ENCODE results near the gene TIMM17A. TPM values are rescaled to one million over a fixed set of nuclear protein-coding genes. Genes with fewer than 3 reads are reported as not detected.

TIMM17A gene
- polyA plus RNA-seq, 1 experiment: 104 TPM

DNA sequence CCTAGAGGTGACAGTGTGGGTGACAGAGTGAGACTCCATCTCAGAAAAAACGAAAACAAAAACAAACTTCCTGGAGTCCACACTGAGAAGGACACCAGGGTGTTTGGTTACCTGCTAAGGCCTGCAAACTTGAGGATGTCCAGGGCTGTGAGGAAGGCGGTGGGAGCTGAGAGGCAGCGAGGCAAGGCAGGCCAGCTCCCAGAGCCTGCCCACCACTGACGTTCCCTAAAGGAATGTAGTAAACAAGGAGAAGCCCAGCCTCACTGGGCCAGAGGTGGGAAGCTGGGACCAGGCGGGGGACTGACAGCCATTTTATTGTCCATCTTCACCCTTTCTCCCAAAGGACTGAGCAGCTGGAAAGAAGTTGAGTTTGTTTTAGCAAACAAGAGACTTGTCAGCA lies 42.5 kb upstream of the TIMM17A start:
- ChIA-PET POLR2A (interaction anchor here (1.1 kb wide), 2 partner anchors 8 to 33 kb away, joined by 3 to 4 read pairs; partner anchors contain the start of gene LMOD1), CTCF (interaction anchor here (0.7 to 2.1 kb wide), 2 partner anchors 15 to 17 kb away, joined by 3 to 14 read pairs; no protein-coding TSS in a partner anchor)
- H3K9me3 ChIP-seq (ENCODE audit: control insufficient read depth, insufficient read depth, low read length): no peaks in the 10 kb centered on the region; the same call in 1 of the 2 replicates
- H3K27ac ChIP-seq (ENCODE audit: low read depth, low read length): no peak overlapping the region
- no peaks in the 10 kb centered on the region for H3K27me3 ChIP-seq (ENCODE audit: control insufficient read depth, insufficient read depth, low read length)
- no peak for DNase-seq (ENCODE audit: low read depth, low spot score)
- no peak overlapping the region for H3K4me3 ChIP-seq (ENCODE audit: low read depth, low read length)
- TF ChIP-seq, protein P1, sequence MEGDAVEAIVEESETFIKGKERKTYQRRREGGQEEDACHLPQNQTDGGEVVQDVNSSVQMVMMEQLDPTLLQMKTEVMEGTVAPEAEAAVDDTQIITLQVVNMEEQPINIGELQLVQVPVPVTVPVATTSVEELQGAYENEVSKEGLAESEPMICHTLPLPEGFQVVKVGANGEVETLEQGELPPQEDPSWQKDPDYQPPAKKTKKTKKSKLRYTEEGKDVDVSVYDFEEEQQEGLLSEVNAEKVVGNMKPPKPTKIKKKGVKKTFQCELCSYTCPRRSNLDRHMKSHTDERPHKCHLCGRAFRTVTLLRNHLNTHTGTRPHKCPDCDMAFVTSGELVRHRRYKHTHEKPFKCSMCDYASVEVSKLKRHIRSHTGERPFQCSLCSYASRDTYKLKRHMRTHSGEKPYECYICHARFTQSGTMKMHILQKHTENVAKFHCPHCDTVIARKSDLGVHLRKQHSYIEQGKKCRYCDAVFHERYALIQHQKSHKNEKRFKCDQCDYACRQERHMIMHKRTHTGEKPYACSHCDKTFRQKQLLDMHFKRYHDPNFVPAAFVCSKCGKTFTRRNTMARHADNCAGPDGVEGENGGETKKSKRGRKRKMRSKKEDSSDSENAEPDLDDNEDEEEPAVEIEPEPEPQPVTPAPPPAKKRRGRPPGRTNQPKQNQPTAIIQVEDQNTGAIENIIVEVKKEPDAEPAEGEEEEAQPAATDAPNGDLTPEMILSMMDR (IDR thresholded peaks at IDR 0.05; ENCODE audit: low read depth, low read length): no peak

DNA sequence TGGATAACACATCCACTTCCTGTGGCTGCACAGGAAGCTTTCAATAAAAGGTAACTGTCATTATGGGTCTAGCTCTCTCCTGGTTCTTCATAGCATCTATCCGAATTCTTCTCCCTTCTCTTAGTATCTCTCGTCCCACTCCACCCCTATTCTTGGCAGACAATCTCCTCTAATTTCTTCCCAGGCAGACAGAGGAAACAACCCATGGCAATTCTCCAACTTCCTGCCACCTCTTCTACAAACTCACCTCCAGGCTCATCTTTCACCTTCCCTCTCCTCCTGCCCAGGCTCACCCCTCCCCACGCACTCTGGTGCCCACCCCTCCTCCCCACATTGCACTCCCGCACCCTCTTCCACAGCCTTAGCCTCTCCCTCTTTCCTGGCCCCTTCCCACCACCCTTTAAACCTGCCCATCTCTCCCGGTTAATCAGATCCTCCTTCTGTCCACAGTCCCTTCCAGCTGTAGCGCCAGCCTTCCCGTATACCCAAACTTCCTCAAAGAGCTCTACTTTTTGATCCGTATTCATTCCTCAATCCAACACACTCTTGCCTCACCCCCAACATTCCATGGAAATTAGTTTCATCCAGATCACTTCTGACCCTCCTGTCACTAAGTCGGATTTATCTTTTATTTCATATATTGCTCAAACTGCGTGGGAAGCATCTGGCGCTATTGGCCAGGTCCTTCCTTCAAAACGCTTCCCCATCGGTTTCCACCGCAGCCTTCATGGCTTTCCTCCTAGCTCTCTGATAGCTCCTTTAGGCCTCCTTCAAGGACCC lies 40.7 kb upstream of the TIMM17A start:
- DNase-seq (ENCODE audit: low read depth, low spot score): no peak
- H3K27me3 ChIP-seq (ENCODE audit: control insufficient read depth, insufficient read depth, low read length): no peaks in the 10 kb centered on the region
- TF ChIP-seq, protein P1 (IDR thresholded peaks at IDR 0.05; ENCODE audit: low read depth, low read length): no peak
- no peak overlapping the region for H3K27ac ChIP-seq (ENCODE audit: low read depth, low read length)
- no peak overlapping the region for H3K4me3 ChIP-seq (ENCODE audit: low read depth, low read length)
- CTCF ChIA-PET: no interaction called here
- POLR2A ChIA-PET: no interaction called here
- H3K9me3 ChIP-seq (ENCODE audit: control insufficient read depth, insufficient read depth, low read length): no peaks in the 10 kb centered on the region; the same call in 1 of the 2 replicates

DNA sequence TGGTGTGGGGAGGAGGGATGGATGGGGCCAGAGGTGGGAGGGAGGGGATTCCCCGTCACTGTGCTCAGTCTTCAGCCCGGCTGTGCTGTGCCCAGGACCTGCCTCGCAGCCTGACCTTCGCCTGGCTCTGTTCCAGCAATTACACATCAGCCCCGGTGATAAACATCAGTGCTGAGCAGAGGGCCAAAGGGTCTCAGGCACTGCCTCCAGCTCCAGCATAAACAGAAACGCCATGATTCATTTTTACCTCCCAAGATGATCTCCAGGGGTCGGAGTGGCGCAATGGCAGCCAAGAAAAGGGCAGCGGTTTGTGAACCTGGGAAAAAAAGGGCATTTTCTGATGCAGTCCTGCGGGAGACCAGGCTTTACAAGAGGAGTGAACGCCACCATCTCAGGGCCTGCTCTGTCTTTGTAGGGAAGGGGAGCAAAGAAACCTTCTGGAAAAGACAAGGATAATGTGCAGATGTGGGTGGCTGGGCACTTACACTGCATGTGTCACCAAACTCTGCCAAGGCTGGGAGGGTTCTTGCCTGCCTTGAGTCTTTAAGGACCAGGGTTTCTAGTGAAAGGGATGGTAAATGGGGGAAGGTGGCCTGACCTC lies 38.6 kb upstream of the TIMM17A start:
- H3K27me3 ChIP-seq (ENCODE audit: control insufficient read depth, insufficient read depth, low read length): no peaks in the 10 kb centered on the region
- H3K4me3 ChIP-seq (ENCODE audit: low read depth, low read length): no peak overlapping the region
- DNase-seq (ENCODE audit: low read depth, low spot score): peak; percentile 79
- TF ChIP-seq, protein P1 (IDR thresholded peaks at IDR 0.05; ENCODE audit: low read depth, low read length): no peak
- ChIA-PET CTCF (interaction anchor here (0.7 kb wide), 1 partner anchor 14 kb away, joined by 4 read pairs; no protein-coding TSS in a partner anchor), POLR2A (interaction anchor here (0.8 to 2.8 kb wide), 8 partner anchors 9 to 46 kb away, joined by 3 to 22 read pairs (median 8); partner anchors contain the start of genes LMOD1 and TIMM17A)
- H3K9me3 ChIP-seq (ENCODE audit: control insufficient read depth, insufficient read depth, low read length): no peaks in the 10 kb centered on the region; the same call in 1 of the 2 replicates
- H3K27ac ChIP-seq (ENCODE audit: low read depth, low read length): peak overlapping the region; percentile 93

GRCh38 chr1:201917362-201918033 lies 37.8 kb upstream of the TIMM17A start:
- DNase-seq (ENCODE audit: low read depth, low spot score): peak; percentile 73
- Histone ChIP-seq H3K27ac (ENCODE audit: low read depth, low read length) (peak overlapping the region; percentile 93), H3K9me3 (ENCODE audit: control insufficient read depth, insufficient read depth, low read length) (no peaks in the 10 kb centered on the region; the same call in 1 of the 2 replicates), H3K27me3 (ENCODE audit: control insufficient read depth, insufficient read depth, low read length) (no peaks in the 10 kb centered on the region), H3K4me3 (ENCODE audit: low read depth, low read length) (no peak overlapping the region)
- TF ChIP-seq, protein P1 (IDR thresholded peaks at IDR 0.05; ENCODE audit: low read depth, low read length): no peak
- CTCF ChIA-PET: interaction anchor here (1.5 kb wide), 1 partner anchor 22 kb away, joined by 6 read pairs; no protein-coding TSS in a partner anchor
- POLR2A ChIA-PET: interaction anchor here (0.7 to 2.8 kb wide), 9 partner anchors 9 to 65 kb away, joined by 3 to 22 read pairs (median 4); partner anchors contain the start of genes LMOD1, RNPEP and TIMM17A
